ENCODE measurements around the gene PTPRC.
"Not testable (repeated sequence)": the region's sequence is repeated elsewhere in the genome, so short reads cannot be mapped to it uniquely, and the experiment has no call there.

PTPRC gene, protein sequence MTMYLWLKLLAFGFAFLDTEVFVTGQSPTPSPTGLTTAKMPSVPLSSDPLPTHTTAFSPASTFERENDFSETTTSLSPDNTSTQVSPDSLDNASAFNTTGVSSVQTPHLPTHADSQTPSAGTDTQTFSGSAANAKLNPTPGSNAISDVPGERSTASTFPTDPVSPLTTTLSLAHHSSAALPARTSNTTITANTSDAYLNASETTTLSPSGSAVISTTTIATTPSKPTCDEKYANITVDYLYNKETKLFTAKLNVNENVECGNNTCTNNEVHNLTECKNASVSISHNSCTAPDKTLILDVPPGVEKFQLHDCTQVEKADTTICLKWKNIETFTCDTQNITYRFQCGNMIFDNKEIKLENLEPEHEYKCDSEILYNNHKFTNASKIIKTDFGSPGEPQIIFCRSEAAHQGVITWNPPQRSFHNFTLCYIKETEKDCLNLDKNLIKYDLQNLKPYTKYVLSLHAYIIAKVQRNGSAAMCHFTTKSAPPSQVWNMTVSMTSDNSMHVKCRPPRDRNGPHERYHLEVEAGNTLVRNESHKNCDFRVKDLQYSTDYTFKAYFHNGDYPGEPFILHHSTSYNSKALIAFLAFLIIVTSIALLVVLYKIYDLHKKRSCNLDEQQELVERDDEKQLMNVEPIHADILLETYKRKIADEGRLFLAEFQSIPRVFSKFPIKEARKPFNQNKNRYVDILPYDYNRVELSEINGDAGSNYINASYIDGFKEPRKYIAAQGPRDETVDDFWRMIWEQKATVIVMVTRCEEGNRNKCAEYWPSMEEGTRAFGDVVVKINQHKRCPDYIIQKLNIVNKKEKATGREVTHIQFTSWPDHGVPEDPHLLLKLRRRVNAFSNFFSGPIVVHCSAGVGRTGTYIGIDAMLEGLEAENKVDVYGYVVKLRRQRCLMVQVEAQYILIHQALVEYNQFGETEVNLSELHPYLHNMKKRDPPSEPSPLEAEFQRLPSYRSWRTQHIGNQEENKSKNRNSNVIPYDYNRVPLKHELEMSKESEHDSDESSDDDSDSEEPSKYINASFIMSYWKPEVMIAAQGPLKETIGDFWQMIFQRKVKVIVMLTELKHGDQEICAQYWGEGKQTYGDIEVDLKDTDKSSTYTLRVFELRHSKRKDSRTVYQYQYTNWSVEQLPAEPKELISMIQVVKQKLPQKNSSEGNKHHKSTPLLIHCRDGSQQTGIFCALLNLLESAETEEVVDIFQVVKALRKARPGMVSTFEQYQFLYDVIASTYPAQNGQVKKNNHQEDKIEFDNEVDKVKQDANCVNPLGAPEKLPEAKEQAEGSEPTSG (N-terminal part only)

DNA sequence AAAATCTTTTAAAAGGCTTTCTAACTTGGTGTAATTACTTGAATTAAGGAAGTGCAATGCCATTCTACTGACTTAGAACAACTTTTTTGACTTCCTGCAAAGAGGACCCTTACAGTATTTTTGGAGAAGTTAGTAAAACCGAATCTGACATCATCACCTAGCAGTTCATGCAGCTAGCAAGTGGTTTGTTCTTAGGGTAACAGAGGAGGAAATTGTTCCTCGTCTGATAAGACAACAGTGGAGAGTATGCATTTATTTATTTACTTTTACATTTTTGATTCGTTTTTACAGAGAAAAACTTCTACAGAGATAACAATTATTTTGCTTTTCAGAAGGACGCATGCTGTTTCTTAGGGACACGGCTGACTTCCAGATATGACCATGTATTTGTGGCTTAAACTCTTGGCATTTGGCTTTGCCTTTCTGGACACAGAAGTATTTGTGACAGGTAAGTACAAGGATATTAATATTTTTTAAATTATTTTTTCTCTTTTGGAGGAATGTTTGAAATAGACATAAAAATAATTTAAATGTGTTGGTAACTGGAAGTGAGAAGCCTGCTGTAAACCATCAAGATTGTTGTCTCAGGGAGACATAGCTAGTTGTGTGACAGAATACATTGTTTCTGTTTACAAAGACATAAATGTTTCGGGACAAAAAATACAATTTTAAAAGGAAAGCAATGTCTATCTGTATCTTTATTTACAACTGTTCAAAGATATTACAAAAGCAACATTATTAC lies at the start of gene PTPRC:
PTPRC (plus strand) TSS at position 147 of the 742 bp plus-strand sequence; CDS start at position 376, 229 bp downstream.
- DNase-seq (ENCODE audit: low read depth in 2 of 2): no peak

DNA sequence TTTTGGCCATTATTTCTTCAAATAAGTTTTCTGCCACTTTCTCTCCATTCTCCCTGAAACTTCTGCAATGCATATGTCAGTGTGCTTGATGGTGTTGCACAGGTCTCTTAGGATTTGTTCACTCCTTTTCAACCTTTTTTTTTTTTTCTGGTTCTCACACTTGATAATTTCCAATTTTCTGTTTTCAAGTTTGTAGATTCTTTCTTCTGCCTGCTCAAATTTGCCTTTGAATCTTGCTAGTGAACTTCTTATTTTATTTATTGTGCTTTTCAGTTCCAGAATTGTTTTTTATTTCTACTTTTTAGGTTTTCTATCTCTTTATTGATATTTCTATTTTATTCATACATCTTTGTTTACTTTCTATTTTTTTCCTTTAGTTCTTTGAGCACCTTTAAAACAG lies 48.4 kb upstream of the PTPRC start:
- DNase-seq (ENCODE audit: low read depth in 2 of 2): no peak

DNA sequence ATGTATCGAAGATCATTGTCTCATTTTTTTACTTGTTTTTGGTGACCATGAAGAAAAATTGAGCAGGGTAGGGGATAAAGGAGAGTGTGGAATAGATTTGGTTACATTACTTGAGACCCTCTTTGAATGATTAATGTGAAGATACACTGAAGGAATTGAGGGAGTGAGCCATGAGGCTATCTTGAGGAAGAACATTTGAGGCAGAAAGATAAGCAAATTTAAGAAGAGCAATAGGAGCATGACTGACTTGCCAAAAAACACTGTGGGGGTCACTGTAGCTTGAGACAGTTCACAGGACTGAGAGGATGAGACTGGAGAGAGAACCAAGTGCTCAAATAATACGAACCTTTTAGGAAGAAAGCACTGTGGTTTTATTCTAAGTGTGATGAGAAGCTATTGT lies 43.1 kb upstream of the PTPRC start:
- DNase-seq (ENCODE audit: low read depth in 2 of 2): no peak

DNA sequence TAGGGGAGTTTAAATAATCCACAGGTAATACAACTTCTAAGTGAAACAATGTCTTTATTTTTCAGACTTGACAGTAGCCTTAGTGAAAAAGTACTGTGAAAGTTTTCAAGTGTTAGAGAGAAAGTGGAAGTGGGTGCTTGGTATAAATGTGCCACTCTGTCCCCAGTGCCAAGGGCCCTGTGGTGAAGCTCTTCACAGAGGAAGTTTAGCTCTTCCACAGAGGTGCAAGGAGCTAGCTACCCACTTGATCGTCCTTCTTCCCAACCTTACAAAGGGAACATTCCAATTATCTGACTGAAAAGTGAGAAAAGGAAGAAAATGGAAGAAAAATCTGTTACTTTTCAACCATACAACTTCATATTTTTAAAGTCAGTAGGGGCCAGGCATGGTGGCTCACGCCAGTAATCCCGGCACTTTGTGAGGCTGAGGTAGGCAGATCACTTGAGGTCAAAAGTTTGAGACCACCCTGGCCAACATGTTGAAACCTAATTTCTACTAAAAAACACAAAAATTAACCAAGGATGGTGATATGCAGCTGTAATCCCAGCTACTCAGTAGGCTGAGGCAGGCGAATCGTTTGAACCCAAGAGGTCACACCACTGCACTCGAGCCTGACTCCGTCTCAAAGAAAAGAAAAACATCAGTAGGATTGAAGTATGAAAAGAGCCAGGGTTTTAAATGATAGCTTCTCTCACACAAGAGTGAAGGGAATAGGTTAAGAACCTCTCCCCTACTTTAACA lies 41.0 kb upstream of the PTPRC start:
- no peak for DNase-seq (ENCODE audit: low read depth in 2 of 2)

DNA sequence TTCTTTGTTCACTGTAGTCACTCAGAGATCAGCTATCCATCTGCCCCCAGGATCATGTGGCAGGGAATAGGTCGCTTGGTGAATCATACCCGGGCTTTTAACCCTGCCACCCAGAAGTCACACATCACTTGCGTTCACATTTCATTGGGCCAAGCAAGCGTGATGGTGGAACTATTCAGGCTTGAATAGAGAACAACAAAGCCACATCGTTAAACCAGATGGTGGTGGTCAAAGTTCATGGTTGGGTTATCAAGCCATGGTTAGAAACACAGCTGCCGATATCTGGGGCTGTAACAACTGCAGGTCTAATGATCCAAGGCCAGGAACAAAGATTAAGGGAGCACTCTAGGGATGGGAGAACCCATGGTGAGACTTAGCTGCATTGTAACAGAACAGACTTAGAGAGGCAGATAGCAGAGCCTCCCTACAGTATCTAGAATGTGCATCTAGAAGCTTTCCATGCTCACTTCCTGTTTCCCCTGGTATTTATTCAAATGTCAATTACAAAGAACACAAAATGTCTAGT lies 40.0 kb upstream of the PTPRC start:
- DNase-seq (ENCODE audit: low read depth in 2 of 2): no peak

DNA sequence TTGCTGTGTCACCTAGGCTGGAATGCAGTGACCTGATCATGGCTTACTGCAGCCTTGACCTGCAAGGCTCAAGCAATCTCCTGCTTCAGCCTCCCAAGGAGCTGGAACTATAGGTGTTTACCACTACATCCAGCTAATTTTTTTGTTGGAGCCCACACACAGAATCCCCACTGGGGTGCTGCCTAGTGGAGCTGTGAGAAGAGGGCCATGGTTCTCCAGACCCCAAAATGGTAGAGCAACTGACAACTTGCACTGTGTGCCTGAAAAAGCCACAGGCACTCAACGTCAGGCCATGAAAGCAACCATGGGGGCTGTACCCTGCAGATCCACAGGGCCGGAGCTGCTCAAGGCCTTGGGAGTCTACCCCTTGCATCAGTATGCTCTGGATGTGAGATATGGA lies 39.1 kb upstream of the PTPRC start:
- DNase-seq (ENCODE audit: low read depth in 2 of 2): no peak

DNA sequence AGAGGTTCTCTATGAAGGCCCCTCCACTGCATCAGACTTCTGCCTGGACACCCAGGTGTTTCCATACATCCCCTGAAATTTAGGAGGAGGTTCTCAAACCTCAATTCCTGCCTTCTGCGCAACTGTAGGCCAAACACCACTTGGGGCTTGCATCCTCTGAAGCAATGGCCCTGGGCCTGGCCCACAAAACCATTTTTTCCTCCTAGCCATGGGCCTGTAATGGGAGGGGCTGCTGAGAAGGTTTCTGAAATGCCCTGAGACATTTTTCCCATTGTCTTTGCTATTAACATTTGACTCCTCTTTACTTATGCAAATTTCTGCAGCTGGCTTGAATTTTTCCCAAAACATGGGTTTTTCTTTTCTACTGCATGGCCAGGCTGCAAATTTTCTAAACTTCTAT lies 37.9 kb upstream of the PTPRC start:
- no peak for DNase-seq (ENCODE audit: low read depth in 2 of 2)

DNA sequence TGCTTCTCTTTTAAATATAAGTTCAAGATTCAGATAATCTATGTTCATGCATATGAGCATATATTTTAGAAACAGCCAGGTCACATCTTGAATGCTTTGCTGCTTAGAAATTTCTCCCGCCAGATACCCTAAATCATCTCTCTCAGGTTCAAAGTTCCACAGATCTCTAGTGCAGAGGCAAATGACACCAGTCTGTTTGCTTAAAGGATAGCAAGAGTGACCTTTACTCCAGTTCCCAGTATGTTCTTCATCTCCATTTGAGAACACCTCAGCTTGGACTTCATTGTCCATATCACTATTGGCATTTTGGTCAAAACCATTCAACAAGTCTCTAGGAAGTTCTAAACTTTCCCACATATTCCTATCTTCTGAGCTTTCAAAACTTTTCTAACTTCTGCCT lies 37.5 kb upstream of the PTPRC start:
- not testable (repeated sequence) for DNase-seq (ENCODE audit: low read depth in 2 of 2)

DNA sequence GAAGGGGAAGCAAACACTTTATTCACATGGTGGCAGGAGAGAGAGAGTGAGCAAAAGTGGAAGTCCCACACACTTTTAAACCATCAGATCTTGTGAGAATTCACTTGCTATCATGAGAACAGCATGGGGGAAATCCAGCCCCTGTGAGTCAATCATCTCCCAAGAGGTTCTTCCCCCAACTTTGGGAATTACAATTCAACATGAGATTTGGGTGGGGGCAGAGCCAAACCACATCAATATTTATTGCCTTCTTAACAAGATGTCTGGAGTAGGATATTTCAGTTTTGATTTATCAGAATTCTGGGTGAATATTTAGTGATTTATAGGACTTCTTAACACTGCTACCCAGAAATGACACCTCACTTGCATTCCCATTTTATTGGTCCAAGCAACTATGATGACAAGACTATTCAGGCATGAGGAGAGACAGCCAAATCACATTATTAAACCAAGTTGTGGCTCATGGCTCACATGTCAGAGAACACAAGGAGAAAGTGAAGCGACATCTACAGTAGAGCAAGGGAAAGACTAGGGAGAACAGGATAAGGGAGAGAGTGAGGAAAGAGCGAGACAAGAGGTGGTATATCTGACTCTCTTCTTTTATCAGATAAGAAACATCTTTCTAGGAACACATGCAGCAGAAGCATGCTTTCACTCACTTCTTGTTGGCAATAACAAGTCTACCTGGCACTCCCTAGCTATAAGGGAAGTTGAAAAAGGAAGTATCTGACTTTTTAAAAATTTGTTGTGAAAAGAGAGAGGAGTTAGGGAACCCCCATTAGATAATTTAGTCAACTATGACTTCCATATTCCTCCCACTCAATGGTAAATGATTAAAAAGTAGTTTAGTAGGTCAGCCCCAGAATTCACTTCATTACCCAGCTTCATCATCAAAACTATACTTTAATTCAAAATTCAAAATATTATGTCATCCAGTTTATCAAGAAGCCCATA lies 36.6 kb upstream of the PTPRC start:
- DNase-seq (ENCODE audit: low read depth in 2 of 2): no peak

DNA sequence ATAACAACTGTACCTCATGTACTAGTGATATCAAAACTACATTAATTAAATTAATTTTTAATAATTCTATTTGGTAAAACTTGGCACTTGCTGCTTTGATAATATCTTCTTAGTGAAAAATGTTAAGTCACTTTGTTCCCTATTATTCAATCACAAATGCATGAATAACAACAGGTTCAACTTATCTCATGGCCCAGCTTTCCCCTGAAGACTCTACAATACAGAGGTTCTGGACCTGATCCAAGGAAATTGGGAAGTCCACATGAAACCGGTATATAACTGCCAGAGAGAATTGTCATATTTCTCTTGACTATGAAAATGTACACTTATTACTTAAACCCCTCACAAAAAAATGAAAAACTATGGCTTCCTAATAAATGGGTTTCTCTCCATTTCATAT lies 33.9 kb upstream of the PTPRC start:
- no peak for DNase-seq (ENCODE audit: low read depth in 2 of 2)

DNA sequence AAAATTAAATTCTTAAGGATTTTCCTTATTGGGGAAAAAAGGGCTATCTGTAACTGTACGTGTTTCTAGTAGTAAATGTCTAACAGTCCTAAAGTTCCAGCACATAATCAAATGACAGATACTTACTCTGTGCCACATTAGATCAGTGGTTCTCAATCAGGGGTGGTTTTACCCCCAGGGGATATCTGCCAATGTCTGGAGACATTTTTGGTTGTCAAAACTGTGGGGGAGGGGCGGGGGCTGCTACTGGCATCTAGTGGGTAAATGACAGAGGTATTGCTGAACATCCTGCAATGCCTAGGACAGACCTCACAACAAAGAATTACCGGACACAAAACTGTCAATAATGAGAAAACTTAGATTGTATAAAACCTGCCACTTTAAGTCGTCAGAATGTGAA lies 33.4 kb upstream of the PTPRC start:
- DNase-seq (ENCODE audit: low read depth in 2 of 2): no peak

DNA sequence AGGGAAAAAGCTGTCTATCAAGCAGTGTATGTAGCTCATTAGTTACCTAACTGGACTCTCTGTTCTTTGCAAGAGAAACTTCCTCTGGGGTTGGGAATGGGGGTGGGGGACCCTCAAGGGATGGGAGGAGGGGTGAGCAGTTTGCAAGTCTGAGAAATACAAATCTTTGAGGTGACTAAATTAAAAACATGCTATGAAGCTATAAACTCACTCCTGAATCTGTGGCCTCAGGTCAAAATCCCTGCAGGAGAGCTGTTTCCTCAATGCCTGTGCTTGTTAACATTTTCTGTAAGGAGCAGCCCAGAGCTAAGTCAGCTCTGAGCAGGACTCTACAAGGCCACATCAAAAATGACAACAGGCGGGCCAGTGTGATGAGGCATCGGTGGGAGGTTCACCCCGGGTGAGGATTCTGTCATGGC lies 32.8 kb upstream of the PTPRC start:
- DNase-seq (ENCODE audit: low read depth in 2 of 2): no peak

DNA sequence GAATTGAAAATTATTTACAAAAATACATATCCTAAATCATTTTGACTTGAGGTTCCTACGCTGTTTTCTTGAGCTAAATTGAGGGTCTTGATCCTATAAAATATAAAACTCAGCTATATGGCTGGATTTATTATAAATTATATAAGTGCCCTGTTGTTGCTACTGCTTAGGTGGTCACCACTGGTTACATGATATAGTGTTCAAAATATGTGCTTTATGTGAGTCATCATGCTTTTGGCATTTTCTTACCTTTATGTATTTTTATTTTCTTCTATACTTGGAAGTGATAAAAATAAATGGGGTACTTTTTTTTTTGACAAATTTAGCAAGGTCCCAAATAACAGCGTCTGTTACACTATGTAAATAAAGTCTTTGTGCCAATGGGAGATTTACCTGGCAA lies 31.1 kb upstream of the PTPRC start:
- DNase-seq (ENCODE audit: low read depth in 2 of 2): no peak

DNA sequence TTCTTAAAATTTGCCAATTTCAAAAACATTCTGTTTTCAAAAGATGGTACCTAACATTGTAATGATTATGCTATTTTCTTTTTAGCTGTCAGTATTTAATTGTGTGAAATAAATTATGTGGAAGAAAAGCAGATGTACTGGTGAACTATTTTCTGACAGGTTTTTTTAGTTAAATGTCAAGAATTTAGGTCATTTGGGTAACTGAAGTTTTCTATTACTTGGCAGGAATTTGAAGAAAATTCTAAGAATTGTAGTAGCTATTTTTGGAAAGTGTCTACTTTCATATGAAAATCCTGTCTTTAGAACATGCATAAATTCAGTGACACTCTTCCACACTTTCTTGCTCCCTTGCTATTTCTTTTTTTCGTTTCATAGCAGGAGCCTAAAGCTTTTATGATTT lies 28.5 kb upstream of the PTPRC start:
- no peak for DNase-seq (ENCODE audit: low read depth in 2 of 2)

DNA sequence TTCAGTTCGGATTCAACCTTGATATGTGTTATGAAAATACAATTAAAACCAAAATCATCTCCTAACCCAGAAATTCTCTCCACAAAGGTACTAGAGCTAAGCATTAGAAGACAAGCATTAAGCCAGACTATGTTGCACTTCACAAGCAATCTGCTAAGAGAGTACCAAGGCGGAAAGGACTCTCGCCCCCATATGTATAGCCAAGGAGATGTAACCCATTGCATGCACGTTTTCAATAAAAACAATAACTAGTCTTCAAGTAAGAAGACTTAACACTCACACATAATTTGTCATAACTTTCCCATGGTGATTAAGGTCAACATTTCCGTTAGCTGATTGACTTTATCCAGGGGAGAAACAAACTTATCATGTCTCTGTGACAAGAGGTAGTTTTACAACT lies 27.6 kb upstream of the PTPRC start:
- DNase-seq (ENCODE audit: low read depth in 2 of 2): no peak

DNA sequence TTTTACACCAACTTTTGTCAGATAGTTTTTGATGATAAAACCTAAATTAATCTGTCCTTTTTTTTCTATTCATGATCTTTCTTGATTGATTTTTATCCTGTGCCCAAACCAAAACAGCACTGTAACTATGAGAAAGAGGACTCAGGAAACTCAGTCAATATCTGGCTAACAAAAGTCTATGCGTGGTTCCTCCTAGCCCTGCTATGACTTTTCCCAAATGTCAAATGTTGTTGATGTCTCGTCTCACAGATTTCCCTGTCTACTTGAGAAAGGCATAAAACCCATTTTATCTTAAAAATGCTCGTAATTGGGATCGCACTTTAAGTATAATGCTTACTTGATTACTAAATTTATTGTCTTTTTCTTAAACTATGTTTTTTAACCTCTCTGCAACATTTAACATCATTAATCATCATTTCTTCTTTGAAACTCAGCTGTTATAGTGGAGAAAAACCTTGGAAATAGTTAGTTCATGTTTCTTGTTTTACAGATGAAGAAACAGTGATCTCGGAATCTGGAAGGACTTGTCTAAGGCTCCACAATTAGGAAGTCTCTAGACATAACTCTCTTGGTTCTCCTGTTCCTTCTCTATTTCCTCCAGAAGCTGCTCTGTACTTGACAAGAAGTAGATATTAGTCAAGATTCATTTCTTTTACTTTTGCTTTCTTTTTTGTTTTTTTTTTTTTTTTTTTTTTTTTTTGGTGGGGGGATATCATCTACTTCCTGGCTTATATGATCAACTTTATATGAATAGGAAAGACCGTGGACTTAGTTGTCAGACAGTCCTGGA lies 26.2 kb upstream of the PTPRC start:
- no peak for DNase-seq (ENCODE audit: low read depth in 2 of 2)

DNA sequence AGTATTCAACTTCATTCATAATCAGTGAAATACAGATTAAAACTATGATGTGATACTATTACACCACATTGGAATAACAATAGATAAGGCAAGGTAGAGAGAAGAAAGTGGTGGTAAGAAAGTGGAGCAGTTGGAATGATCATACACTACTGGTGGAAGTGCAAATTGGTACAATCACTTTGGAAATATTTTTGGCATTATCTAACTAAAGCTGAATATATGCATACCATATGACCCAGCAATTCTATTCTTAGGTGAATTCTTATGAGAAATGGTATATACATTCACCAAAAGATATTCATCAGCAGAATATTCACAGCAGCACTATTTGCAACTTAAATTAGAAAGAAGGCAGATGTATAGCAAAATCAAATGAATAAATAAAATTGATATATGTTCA lies 21.4 kb upstream of the PTPRC start:
- DNase-seq (ENCODE audit: low read depth in 2 of 2): no peak

DNA sequence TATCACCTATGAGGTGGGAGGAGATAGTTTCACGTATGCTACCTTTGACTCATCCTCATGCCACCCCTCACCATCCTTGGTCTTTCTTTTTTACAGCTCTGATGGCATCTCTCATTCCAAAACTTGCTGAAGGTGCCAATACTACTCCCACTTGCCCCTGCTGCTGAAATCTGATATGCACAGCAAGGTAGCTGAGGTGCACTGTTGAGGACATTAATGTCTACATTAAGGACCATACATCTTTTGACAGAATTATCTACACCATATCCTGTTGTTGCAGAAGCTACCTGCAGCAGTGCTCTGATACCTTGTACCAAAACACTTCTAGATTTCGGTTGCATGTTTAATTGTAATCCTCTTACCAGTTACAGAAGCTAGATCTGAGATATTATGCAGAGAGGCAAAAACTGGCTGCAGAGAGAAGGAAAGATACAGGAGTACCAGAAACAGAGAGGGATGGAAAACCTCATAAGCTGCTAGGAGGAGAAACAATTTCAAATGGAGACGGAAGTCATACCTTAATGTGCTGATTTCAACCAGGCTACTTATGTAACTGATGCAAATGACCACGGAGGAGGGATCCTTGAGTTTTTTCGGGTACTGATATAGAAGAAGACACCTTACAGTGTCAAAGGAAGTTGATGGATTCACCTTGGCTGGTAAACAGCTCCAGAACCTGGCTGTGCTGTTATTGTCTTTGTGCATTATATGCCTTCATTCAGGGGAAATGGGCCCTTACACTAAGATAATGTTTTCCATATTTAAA lies 19.3 kb upstream of the PTPRC start:
- DNase-seq (ENCODE audit: low read depth in 2 of 2): no peak
